HG03103 (cell line): Measurements from ENCODE around the gene DIMT1.
A peak's percentile ranks its signal among the peaks of the same experiment; 100 is the strongest.

ENCODE experiments used
- ATAC-seq: cut with Tn5 transposase; IDR thresholded peaks from one replicate; pipeline ENCODE4 v1.9.1; 2021; ENCODE audit warnings: low read depth; ENCODE audit not compliant: unreplicated experiment

Gene DIMT1

DNA sequence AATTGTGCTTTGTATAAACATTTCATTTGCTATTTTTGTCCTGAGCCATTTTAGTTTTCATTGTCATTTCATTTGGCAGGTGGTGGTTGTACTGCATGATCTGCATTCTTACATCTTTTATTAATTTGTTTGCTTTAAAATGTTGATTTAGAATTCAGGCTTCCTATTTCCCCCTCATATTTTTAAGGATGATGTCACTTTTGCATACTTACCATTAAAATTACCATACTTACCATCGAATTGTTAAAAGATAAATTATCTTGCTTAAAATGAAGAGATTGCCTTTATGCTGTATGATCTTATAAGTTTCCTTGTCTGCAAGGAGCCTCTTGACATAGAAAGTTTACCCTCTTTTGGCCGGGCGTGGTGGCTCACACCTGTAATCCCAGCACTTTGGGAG, 31.1 kb downstream of the DIMT1 start:
- ATAC-seq, result no peak

DNA sequence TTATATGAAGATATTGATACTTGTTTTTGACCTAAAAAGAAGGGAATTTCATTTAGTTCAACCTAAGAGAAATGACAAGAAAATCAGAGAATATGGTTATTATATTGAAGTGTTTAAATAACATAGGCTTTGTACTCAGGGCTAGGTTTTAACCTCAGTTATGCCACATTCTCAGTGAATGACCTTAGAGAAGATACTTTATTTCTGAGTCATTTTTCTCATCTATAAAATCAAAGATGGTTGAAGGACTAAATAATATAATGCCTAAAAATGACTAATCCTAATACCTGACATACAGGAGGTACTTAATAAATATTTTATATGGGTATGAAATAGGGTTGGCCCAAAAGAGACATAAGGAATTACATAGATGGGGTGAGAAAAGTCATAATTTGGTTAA, 32.3 kb downstream of the DIMT1 start:
- no peak for ATAC-seq

DNA sequence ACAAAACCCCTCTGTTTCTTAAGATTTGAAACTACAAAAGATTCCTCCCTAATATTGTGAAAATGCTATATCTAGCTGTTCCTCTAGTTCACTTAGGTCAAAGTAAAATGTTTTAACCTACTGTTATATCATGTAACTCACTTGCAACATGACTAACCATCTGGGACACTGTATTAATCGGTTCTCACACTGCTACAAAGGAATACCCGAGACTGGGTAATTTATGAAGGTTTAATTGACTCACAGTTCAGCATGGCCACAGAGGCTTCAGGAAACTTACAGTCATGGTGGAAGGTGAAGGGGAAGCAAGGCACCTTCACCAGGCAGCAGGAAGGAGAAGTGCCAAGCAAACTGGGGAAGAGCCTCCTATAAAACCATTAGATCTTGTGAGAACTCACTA, 34.7 kb downstream of the DIMT1 start:
- no peak for ATAC-seq

DNA sequence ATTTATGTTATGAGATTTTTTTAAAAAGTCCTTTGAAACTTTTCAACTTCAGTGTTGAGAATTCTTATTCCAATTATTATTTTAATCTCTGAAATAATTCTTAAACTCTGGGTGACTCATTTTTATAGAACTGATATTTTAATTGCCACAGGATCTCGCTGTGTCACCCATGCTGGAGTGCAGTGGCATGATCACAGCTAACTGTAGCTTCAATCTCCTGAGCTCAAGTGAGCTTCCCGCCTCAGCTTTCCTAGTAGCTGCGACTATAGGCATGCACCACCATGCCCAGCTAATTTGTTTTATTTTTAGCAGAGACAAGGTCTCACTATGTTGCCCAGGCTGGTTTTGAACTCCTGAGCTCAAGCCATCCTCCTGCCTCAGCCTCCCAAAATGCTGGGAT, 41.0 kb downstream of the DIMT1 start:
- ATAC-seq, result no peak

DNA sequence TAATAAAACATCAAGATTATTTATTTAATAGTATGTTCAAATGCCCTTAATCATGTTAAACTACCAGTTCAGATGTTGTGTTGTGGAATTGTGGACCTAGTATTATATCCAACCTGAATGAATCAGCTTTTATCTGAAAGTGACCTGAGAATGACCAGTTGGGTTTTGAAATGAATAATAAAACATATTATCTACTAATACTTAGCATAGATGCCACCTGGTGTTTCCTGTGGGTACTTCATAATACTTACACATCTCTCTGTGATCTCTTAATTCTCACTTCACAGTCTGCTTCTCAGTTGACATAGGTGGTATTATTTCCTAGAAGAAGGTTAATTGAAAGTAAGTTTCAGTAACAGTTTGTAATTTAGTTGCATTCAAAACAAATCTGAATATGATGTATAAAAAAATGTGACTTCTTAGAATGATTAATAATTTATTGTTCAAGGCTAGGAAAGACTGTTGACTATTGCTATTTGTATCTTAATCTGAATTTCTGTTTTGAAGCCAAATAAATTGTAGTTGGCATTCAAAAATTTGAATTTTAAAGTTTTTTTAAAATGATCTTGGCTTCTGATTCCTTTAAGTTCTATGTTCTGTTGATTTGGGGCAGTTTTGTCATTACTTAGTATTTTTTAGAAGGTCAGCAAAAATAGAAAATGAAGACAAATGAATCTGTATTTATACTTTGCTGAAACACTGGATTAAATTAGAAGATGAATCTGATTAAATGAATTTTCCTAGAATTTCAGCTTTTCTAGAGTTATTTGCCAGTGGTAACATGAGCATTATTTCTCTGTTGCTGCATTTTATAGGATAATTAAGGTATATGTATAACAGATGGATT, 49.5 kb downstream of the DIMT1 start:
- peak; percentile 87 for ATAC-seq

DNA sequence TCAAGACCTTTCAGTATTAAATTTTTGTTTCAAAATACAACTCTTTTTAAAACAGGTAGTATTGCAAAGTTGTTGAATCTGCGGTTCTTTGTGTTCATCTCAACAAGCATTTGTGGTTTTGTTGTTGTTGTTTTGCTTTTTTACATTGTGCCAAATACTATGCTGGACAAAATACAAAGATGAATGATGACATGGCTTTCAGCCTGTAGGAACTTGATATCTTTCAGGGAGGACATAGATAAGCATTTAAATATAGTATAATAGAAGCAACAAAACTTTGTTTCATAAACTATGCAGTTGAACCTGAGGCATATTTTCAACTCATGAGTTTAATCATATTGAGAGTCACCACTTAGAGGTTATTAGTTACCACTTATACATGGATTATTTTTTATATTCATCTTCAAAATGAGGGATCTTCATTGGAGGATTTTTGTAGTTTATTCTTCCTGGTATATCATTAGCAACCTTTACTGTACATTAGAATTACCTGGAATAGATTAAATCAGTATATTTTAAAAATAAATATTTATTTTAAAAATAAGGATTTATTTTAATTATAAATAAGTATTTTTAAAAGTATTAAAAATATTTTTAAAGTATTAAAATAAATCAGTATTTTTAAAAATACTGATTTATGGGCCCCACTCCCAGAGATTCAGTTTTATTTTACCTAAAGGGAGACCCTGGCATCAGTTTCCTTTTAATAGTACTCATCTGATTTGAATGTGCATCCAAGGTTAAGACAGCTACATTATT, 54.8 kb downstream of the DIMT1 start:
- ATAC-seq, result no peak

DNA sequence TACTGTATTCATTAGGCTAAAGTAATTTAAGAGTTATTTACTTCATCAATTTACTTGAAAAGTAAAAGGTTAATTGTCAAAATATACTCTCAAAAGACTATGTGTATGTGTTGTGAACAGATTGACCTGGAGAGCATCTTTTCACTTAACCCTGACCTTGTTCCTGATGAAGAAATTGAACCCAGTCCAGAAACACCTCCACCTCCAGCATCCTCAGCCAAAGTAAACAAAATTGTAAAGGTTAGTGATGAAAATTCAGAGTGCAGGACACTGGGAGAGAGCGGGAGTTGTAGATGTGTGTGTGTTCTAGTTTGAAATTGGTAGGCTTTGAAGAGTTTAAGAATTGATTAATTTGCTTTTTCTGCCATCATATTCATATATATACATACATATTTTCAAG, 55.8 kb downstream of the DIMT1 start:
- no peak for ATAC-seq

DNA sequence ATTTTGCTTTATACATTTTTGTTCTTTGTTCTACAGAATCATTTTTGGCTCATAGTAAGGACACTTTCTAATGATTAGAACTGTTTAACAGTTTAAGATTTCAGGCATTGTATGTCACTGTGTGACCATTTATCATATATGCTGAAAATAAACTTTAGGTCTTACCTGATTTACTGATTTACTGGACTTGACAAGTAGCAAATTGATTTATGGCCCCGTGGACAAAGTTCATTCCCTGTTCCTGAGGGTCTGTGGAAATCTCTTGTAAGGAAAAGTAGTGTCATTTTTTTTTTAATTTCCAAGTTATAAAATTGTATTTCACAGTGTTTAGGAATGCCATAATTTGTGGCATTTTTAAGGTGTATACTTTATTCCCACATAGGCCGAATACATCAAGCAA, 57.0 kb downstream of the DIMT1 start:
- ATAC-seq, result no peak

DNA sequence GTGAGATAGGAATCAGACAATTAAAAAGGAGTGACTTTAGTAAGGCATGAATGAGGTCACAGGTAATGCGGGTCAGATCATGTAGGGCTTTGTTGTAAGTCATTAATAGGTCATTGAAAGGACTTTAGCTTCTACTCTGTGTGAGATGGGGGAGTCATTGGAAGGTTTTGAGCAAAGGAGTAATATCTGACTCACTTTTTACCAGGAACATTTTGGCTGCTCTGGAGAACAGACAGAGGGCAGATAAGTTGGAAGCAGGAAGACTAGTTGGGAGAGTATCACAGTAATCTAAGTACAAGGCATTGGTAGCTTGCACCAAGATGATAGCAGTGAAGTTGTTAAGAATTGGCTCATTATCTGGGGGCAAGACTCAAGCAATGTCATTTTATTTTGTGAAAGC, 60.3 kb downstream of the DIMT1 start:
- no peak for ATAC-seq

DNA sequence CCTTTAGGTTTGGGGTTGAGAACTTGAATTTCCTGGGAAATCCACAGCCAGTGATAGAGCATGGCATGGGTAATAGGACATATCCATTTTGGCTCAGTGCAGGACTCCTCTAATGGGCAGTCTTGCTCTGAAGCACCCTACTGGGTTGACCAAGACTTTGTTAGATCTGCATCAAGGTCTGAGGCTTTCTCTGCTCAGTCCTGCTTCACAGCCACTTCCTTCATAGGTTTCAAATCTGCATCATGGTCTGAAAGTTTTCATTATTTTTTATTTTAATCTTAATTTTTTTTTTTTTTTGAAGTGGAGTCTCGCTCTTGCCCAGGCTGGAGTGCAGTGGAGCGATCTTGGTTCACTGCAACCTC, 61.2 kb downstream of the DIMT1 start:
- no peak for ATAC-seq

DNA sequence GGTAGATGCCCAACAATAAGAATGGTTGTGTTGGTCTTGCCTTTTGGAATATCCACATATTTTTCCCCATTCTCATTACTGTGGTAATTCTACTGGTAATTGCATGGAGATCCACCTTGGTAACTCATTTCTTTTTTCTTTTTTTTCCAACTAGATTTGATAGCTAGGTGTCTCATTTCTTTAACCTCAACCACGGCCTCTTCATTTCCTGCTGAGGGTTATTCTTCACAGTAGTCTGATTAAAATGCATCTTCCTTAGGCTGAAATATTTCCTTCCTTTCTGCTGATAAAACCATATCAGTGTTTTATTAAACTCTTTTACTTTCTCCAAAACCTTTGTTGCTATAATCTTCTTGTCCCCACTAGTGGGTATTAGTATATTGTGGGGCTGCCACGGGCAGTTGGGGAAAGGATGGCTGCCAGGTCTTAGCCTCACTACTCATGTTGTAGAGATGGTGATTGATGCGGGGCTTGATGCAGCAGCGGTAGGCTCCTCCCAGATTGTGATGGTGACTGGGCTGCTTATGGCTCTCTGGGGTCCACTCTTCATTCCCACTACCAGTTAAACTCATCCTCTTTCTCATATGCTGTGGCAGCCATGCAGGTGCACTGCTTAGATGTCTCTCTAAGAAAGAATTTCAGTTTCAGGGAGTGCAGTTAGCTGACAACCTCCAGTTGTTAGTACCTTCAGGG, 61.8 kb downstream of the DIMT1 start:
- no peak for ATAC-seq

DNA sequence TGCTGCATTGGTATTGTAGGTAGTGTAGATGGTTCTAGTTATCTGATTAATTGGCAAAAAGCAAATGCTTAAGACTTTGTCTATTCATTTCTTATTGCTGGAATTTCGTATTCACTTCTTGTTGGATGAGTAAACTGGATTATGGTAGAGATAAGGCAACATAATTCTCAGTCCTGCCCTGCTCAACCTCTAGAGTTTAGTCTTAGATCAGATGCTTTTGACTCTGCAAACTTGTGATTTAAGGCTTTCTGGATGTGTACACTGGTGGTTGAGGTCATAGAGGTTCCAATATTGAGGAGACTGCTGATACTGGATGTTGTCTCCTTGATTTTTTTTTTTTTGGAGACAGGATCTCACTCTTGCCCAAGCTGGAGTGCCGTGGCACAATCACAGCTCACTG, 62.7 kb downstream of the DIMT1 start:
- ATAC-seq, result no peak

DNA sequence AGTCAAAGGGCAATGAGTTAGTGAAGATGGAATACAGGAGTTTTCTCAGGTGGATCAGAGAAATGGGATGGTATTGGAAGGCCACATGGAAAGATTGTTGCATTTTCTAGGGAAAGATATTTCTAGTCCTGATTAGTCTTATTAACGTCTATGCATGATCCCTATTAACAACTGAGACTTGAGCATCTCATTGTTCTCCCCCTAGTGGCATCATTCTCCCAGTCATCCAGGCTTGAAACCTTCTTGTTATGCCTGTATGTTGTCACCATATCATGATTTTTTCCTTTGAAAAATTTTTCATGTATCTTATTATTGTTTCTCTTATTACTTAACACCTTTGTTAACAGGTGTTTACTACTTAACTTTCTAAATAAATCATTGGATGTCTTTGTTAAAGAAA, 63.3 kb downstream of the DIMT1 start:
- no peak for ATAC-seq
